ENCODE measurements around the gene ITPA.

ITPA gene

GRCh38 chr20:3247638-3248037 is 38.3 kb downstream of the ITPA start:
- no peak for DNase-seq (ENCODE audit: extremely low read depth, low read depth)
- no peak for TF ChIP-seq CTCF (IDR thresholded peaks at IDR 0.05; ENCODE audit: low read depth, low read length)

GRCh38 chr20:3248167-3248992 is 39.1 kb downstream of the ITPA start:
- no peak for TF ChIP-seq CTCF (IDR thresholded peaks at IDR 0.05; ENCODE audit: low read depth, low read length)
- DNase-seq (ENCODE audit: extremely low read depth, low read depth), result no peak

GRCh38 chr20:3248993-3249347 is 39.7 kb downstream of the ITPA start:
- DNase-seq (ENCODE audit: extremely low read depth, low read depth), result no peak
- TF ChIP-seq CTCF (IDR thresholded peaks at IDR 0.05; ENCODE audit: low read depth, low read length), result no peak

GRCh38 chr20:3250091-3250504 is 40.8 kb downstream of the ITPA start:
- no peak for DNase-seq (ENCODE audit: extremely low read depth, low read depth)

GRCh38 chr20:3251806-3252205 is 42.5 kb downstream of the ITPA start:
- TF ChIP-seq CTCF (IDR thresholded peaks at IDR 0.05; ENCODE audit: low read depth, low read length), result no peak
- no peak for DNase-seq (ENCODE audit: extremely low read depth, low read depth)

More at GRCh38 chr20:3250091-3250504, 40.8 kb downstream of the ITPA start:
- no peak; the same call in 1 of the 2 replicates for TF ChIP-seq CTCF (IDR thresholded peaks at IDR 0.05; ENCODE audit: low read depth, low read length)

- DNase-seq (ENCODE audit: extremely low read depth, low read depth), result no peak
Measured at GRCh38 chr20:3255728-3256127, 46.4 kb downstream of the ITPA start.

More at GRCh38 chr20:3255728-3256127, 46.4 kb downstream of the ITPA start:
- no peak for TF ChIP-seq CTCF (IDR thresholded peaks at IDR 0.05; ENCODE audit: low read depth, low read length)
